Endothelial cell of umbilical vein (primary cell): ENCODE measurements around the gene E2F2.

Source experiments
- EZH2 ChIP-seq: IDR thresholded peaks from 2 replicates; pipeline ENCODE4 v1.6.1; 2012; ENCODE audit warnings: borderline replicate concordance, low read depth, mild to moderate bottlenecking, moderate library complexity, low read length, inconsistent platforms; ENCODE audit not compliant: severe bottlenecking
- FOS ChIP-seq: IDR thresholded peaks from 2 replicates; pipeline ENCODE4 v1.6.1; 2011; ENCODE audit warnings: mild to moderate bottlenecking, low read length, moderate library complexity, borderline replicate concordance; ENCODE audit not compliant: insufficient read depth
- POLR2A ChIP-seq: IDR thresholded peaks from 2 replicates; pipeline ENCODE4 v1.6.1; 2012; ENCODE audit warnings: low read depth, mild to moderate bottlenecking, control low read depth, low read length
- POLR2AphosphoS5 ChIP-seq: IDR thresholded peaks from 2 replicates; pipeline ENCODE4 v1.6.1; 2012; ENCODE audit warnings: low read depth, mild to moderate bottlenecking, control low read depth, low read length, moderate library complexity; ENCODE audit not compliant: insufficient read depth
- TF ChIP-seq, protein P1 (sequence below), 2 donors: IDR thresholded peaks; 1 replicate in 1 of 2; 2 replicates in 1 of 2; pipeline ENCODE4 v1.5.1; 2011; ENCODE audit warnings: low read length in 2 of 2, mild to moderate bottlenecking in 2 of 2, moderate library complexity in 2 of 2, control low read depth in 1 of 2, inconsistent platforms in 1 of 2, low read depth in 1 of 2; ENCODE audit not compliant: insufficient read depth in 1 of 2; ENCODE audit errors: extremely low read depth in 1 of 2

DNA sequence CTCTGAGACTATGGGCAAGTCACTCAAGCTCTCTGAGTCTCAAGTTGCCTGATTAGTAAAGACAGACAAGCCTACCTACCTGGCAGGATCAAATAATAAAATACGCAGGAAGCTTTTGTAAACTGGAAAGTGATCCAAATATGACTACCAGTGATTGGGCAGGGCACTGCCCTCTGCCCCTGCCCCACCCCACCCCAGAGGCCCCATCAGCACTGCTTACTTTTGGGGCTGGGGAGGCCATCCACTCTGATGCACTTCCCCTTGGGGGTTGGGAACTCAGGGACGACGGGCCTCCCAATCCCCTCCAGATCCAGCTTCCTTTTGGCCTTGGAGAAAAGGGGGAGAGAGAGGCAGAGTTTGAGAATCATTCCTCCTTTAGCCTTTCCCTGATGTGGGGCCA lies 6.9 kb downstream of the E2F2 start:
- TF ChIP-seq EZH2: no peak
- TF ChIP-seq, protein P1, sequence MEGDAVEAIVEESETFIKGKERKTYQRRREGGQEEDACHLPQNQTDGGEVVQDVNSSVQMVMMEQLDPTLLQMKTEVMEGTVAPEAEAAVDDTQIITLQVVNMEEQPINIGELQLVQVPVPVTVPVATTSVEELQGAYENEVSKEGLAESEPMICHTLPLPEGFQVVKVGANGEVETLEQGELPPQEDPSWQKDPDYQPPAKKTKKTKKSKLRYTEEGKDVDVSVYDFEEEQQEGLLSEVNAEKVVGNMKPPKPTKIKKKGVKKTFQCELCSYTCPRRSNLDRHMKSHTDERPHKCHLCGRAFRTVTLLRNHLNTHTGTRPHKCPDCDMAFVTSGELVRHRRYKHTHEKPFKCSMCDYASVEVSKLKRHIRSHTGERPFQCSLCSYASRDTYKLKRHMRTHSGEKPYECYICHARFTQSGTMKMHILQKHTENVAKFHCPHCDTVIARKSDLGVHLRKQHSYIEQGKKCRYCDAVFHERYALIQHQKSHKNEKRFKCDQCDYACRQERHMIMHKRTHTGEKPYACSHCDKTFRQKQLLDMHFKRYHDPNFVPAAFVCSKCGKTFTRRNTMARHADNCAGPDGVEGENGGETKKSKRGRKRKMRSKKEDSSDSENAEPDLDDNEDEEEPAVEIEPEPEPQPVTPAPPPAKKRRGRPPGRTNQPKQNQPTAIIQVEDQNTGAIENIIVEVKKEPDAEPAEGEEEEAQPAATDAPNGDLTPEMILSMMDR (IDR thresholded peaks at IDR 0.05; ENCODE audit: extremely low read depth in 1 of 2, insufficient read depth in 1 of 2, low read depth in 1 of 2, low read length in 2 of 2): no peak
- no peak for TF ChIP-seq POLR2AphosphoS5
- no peak for TF ChIP-seq POLR2A
- TF ChIP-seq FOS: no peak
